COR-L47 (cell line): ENCODE results near the gene CRYBA4.

Source experiments
- DNase-seq: peaks from one replicate; lab custom pipeline; 2025; lab: John Stamatoyannopoulos, UW

Gene CRYBA4

GRCh38 chr22:26660961-26661578, 39.3 kb downstream of the CRYBA4 start:
- peak; percentile 29 for DNase-seq

DNA sequence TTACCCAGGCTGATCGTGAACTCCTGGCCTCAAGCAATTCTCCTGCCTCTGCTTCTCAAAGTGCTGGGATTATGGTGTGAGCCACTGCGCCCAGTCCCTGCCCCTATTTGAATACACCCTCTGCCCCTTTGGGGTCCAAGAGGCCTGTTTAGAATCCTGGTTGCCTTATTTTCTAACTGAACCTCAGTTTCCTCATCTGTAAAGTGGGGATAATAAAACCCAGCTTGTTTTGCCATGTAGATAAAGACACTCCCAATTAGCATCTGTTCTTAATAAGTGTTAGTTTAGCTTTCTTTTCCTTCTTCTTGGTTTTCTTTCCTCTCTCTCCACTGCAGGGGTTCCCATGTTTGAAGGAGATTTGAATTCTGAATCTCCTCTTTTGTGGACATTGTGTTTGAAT, 40.4 kb downstream of the CRYBA4 start:
- no peak for DNase-seq

DNA sequence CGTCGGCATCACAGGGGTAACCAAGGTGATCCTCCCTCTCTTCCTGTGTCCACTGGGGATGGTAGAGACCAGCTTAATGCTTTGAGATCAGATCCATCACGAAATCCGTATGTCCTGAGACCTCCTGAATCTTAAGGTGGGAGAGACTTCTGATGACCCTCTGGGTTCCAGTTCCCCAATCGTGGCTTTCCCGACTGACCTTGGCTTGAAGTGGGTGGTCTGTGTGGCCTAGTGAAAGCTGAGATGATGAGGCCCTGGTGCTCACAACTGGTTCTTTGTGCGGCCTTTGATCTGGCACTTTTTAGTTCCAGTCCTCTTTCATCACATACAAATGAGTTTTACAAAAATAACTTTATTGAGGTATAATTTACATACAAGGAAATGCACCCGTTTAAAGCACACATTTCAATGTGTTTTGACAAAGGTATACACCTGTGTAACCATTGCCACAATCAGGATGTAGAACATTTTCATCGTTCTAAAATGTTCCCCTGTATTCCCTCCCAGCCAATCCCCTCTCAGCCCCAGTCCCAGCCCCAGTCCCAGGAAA, 41.7 kb downstream of the CRYBA4 start:
- DNase-seq = no peak

GRCh38 chr22:26665813-26666231, 44.1 kb downstream of the CRYBA4 start:
- DNase-seq = no peak

GRCh38 chr22:26667140-26667539, 45.4 kb downstream of the CRYBA4 start:
- no peak for DNase-seq

- DNase-seq = no peak
Observed at GRCh38 chr22:26669060-26669481, 47.3 kb downstream of the CRYBA4 start.

DNA sequence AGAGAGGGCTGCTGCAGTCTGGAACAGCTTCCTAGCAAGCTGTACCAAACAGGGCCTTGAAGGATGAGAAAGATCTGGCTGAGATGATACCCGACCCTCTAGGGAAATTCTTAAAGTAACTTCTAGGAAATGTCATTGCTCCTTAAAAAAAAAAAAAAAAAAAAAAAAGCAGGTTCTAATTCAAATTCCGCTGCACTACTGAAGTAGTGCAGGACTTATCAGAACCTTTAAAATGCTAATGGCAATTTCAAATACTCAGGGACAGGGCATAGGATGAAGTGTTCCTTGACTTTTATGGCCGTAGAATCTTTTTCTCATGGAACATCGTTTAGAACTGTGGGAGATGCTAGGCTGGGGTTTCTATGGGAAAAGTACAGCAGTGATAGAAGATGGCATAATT, 48.7 kb downstream of the CRYBA4 start:
- DNase-seq = no peak

- DNase-seq = peak; percentile 58
Observed at GRCh38 chr22:26671317-26672059, 49.7 kb downstream of the CRYBA4 start.

GRCh38 chr22:26672060-26672471, 50.3 kb downstream of the CRYBA4 start:
- DNase-seq = no peak

DNA sequence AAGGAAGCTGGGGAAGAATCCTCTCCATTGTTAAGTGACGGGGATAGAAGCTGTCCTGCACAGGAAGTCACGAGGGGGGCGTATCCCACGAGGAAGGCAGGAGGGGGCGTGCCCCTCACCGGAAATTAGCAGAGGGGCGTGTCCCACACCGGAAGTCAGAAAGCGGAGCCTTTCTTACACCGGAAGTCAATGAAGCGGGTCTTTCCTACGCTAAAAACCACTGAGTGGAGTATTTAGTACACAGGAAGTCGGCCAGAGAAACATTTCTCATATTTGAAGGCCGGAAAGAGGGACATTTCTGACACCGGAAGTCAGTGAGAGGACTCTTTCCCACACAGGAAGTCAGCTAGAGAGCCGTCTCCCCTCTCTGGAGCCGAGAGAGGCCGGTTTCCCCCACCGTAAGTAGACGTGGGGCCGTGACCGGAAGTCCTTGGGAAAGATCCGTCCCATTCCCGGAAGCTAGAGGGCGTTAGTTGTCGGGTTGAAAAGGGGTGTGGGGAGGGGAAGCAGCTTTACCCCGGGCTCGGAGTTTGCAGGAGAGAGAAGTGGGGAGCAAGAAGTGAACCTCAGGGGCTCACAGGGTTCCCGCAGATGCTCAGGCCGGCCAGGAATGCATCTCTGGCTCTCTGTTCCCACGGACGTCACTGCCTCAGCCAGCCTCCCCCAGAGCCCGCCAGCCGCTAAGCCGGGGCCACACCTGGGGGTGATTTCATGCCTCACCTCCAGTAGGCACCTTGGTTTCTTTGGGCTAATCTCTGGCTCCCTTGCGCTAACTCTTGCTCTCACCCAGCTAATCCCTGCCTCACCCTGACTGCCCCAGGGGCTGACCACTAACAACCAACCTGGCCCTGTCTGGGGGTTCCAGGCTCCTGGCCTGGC, 51.1 kb downstream of the CRYBA4 start:
- DNase-seq = peak; percentile 98

DNA sequence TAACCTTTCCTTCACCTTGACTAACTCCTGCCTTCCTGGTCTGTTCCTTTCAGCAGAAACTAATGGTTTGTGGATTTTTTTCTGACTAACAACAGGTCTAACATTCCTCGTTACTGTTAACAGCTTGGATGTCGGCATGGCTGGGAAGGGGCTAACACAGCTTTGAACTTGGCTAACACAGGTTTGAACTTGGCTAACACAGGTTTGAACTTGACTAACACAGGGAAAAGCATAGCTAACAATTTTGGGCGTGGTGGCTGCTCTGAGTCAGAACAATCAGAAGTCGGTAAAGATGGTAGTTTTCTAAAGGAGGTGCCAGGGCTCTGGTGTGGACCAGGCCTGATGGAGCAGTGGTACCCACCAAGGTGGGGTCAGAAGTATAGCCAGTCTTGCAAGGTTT, 51.7 kb downstream of the CRYBA4 start:
- DNase-seq = no peak

GRCh38 chr22:26674211-26675190, 52.7 kb downstream of the CRYBA4 start:
- DNase-seq = no peak

- no peak for DNase-seq
Observed at GRCh38 chr22:26675687-26676268, 54.0 kb downstream of the CRYBA4 start.

- no peak for DNase-seq
Observed at GRCh38 chr22:26677217-26677616, 55.5 kb downstream of the CRYBA4 start.

- peak; percentile 55 for DNase-seq
Observed at GRCh38 chr22:26679003-26679629, 57.4 kb downstream of the CRYBA4 start.
